ENCODE measurements around the gene EIF4E3.

The EIF4E3 gene

GRCh38 chr3:71744738-71745137 lies 19.5 kb upstream of the EIF4E3 start:
- Histone ChIP-seq H2BK120ac (ENCODE audit: low read depth, low read length) (no peak overlapping the region), H3K4me1 (ENCODE audit: control insufficient read depth, low read depth, low read length) (no peaks in the 10 kb centered on the region), H3K36me3 (ENCODE audit: control insufficient read depth, insufficient read depth, low read length) (no peaks in the 10 kb centered on the region), H3K79me1 (ENCODE audit: low read length) (no peaks in the 10 kb centered on the region), H3K18ac (ENCODE audit: low read length) (no peak overlapping the region), H3K9ac (ENCODE audit: low read length) (no peak overlapping the region), H3K27ac (ENCODE audit: low read depth, low read length) (no peak overlapping the region), H2AK5ac (ENCODE audit: low read length) (no peak overlapping the region), H3K4ac (ENCODE audit: low read depth, low read length) (no peak overlapping the region), H3K4me3 (ENCODE audit: low read length) (no peak overlapping the region), H4K5ac (ENCODE audit: low read length) (no peak overlapping the region), H4K8ac (ENCODE audit: low read depth, low read length) (no peak overlapping the region), H3K23ac (ENCODE audit: low read length) (no peak overlapping the region), H3K4me2 (ENCODE audit: low read length) (no peak overlapping the region), H2BK15ac (replicated peaks; ENCODE audit: low read depth) (no peak overlapping the region), H3K79me2 (ENCODE audit: control insufficient read depth, insufficient read depth, low read length) (no peaks in the 10 kb centered on the region), H3K56ac (ENCODE audit: low read length) (no peak overlapping the region), H3K27me3 (ENCODE audit: insufficient read depth, low read length, poor library complexity) (no peaks in the 10 kb centered on the region), H2BK5ac (ENCODE audit: low read length) (no peak overlapping the region)
- DNase-seq: no peak
- no CpG with 5 or more reads among the region's 3 CpGs for WGBS (ENCODE audit: extremely low coverage, insufficient coverage, low lambda C conversion rate)

- Histone ChIP-seq H2BK5ac (ENCODE audit: low read length) (no peak overlapping the region), H4K5ac (ENCODE audit: low read length) (no peak overlapping the region), H3K4me3 (ENCODE audit: low read length) (no peak overlapping the region), H3K23ac (ENCODE audit: low read length) (no peak overlapping the region), H2BK15ac (replicated peaks; ENCODE audit: low read depth) (no peak overlapping the region), H4K8ac (ENCODE audit: low read depth, low read length) (no peak overlapping the region), H3K27me3 (ENCODE audit: insufficient read depth, low read length, poor library complexity) (no peaks in the 10 kb centered on the region), H2AK5ac (ENCODE audit: low read length) (no peak overlapping the region), H3K18ac (ENCODE audit: low read length) (no peak overlapping the region), H3K56ac (ENCODE audit: low read length) (no peak overlapping the region), H3K4me1 (ENCODE audit: control insufficient read depth, low read depth, low read length) (no peaks in the 10 kb centered on the region), H3K79me1 (ENCODE audit: low read length) (no peaks in the 10 kb centered on the region), H3K9ac (ENCODE audit: low read length) (no peak overlapping the region), H3K4ac (ENCODE audit: low read depth, low read length) (no peak overlapping the region), H3K4me2 (ENCODE audit: low read length) (no peak overlapping the region), H3K79me2 (ENCODE audit: control insufficient read depth, insufficient read depth, low read length) (no peaks in the 10 kb centered on the region), H3K27ac (ENCODE audit: low read depth, low read length) (no peak overlapping the region), H2BK120ac (ENCODE audit: low read depth, low read length) (no peak overlapping the region), H3K36me3 (ENCODE audit: control insufficient read depth, insufficient read depth, low read length) (no peaks in the 10 kb centered on the region)
- DNase-seq: no peak
- no CpG with 5 or more reads among the region's 1 CpG for WGBS (ENCODE audit: extremely low coverage, insufficient coverage, low lambda C conversion rate)
Observed at GRCh38 chr3:71742621-71743020, 17.4 kb upstream of the EIF4E3 start.

GRCh38 chr3:71734881-71735280 lies 9.7 kb upstream of the EIF4E3 start:
- Histone ChIP-seq H3K27ac (ENCODE audit: low read depth, low read length) (no peak overlapping the region), H3K9ac (ENCODE audit: low read length) (no peak overlapping the region)

GRCh38 chr3:71733319-71733718 lies 8.1 kb upstream of the EIF4E3 start:
- Histone ChIP-seq H3K9ac (ENCODE audit: low read length) (no peak overlapping the region), H3K4me1 (ENCODE audit: control insufficient read depth, low read depth, low read length) (peaks cover 5% of the 10 kb centered on the region), H3K56ac (ENCODE audit: low read length) (no peak overlapping the region), H3K79me1 (ENCODE audit: low read length) (no peaks in the 10 kb centered on the region), H3K4ac (ENCODE audit: low read depth, low read length) (no peak overlapping the region), H2AK5ac (ENCODE audit: low read length) (no peak overlapping the region), H3K4me3 (ENCODE audit: low read length) (no peak overlapping the region), H3K79me2 (ENCODE audit: control insufficient read depth, insufficient read depth, low read length) (no peaks in the 10 kb centered on the region), H2BK15ac (replicated peaks; ENCODE audit: low read depth) (no peak overlapping the region), H3K27me3 (ENCODE audit: insufficient read depth, low read length, poor library complexity) (no peaks in the 10 kb centered on the region), H4K8ac (ENCODE audit: low read depth, low read length) (no peak overlapping the region), H2BK120ac (ENCODE audit: low read depth, low read length) (no peak overlapping the region), H3K36me3 (ENCODE audit: control insufficient read depth, insufficient read depth, low read length) (no peaks in the 10 kb centered on the region), H4K5ac (ENCODE audit: low read length) (no peak overlapping the region), H3K27ac (ENCODE audit: low read depth, low read length) (no peak overlapping the region), H3K23ac (ENCODE audit: low read length) (no peak overlapping the region), H2BK5ac (ENCODE audit: low read length) (no peak overlapping the region), H3K18ac (ENCODE audit: low read length) (no peak overlapping the region), H3K4me2 (ENCODE audit: low read length) (no peak overlapping the region)
- no peak for DNase-seq
- WGBS (ENCODE audit: extremely low coverage, insufficient coverage, low lambda C conversion rate): no CpG with 5 or more reads among the region's 2 CpGs

More at GRCh38 chr3:71734881-71735280, 9.7 kb upstream of the EIF4E3 start:
- Histone ChIP-seq H3K18ac (ENCODE audit: low read length) (no peak overlapping the region), H3K23ac (ENCODE audit: low read length) (no peak overlapping the region), H2BK5ac (ENCODE audit: low read length) (no peak overlapping the region), H3K4me1 (ENCODE audit: control insufficient read depth, low read depth, low read length) (peaks cover 3% of the 10 kb centered on the region), H3K4me3 (ENCODE audit: low read length) (no peak overlapping the region), H2BK15ac (replicated peaks; ENCODE audit: low read depth) (no peak overlapping the region), H4K5ac (ENCODE audit: low read length) (no peak overlapping the region), H2BK120ac (ENCODE audit: low read depth, low read length) (no peak overlapping the region), H3K56ac (ENCODE audit: low read length) (no peak overlapping the region), H2AK5ac (ENCODE audit: low read length) (no peak overlapping the region), H4K8ac (ENCODE audit: low read depth, low read length) (no peak overlapping the region), H3K79me2 (ENCODE audit: control insufficient read depth, insufficient read depth, low read length) (no peaks in the 10 kb centered on the region), H3K27me3 (ENCODE audit: insufficient read depth, low read length, poor library complexity) (no peaks in the 10 kb centered on the region), H3K4me2 (ENCODE audit: low read length) (no peak overlapping the region), H3K79me1 (ENCODE audit: low read length) (no peaks in the 10 kb centered on the region), H3K36me3 (ENCODE audit: control insufficient read depth, insufficient read depth, low read length) (no peaks in the 10 kb centered on the region), H3K4ac (ENCODE audit: low read depth, low read length) (no peak overlapping the region)
- WGBS (ENCODE audit: extremely low coverage, insufficient coverage, low lambda C conversion rate): no CpG with 5 or more reads among the region's 1 CpG
- DNase-seq: no peak

GRCh38 chr3:71732637-71733036 lies 7.4 kb upstream of the EIF4E3 start:
- Histone ChIP-seq H2BK15ac (replicated peaks; ENCODE audit: low read depth) (no peak overlapping the region), H3K27ac (ENCODE audit: low read depth, low read length) (no peak overlapping the region), H4K8ac (ENCODE audit: low read depth, low read length) (no peak overlapping the region), H3K79me1 (ENCODE audit: low read length) (no peaks in the 10 kb centered on the region), H3K23ac (ENCODE audit: low read length) (no peak overlapping the region), H3K4me2 (ENCODE audit: low read length) (no peak overlapping the region), H3K79me2 (ENCODE audit: control insufficient read depth, insufficient read depth, low read length) (no peaks in the 10 kb centered on the region), H3K9ac (ENCODE audit: low read length) (no peak overlapping the region), H3K56ac (ENCODE audit: low read length) (no peak overlapping the region), H2BK5ac (ENCODE audit: low read length) (no peak overlapping the region), H3K4me1 (ENCODE audit: control insufficient read depth, low read depth, low read length) (peaks cover 5% of the 10 kb centered on the region), H3K36me3 (ENCODE audit: control insufficient read depth, insufficient read depth, low read length) (no peaks in the 10 kb centered on the region), H3K27me3 (ENCODE audit: insufficient read depth, low read length, poor library complexity) (no peaks in the 10 kb centered on the region), H4K5ac (ENCODE audit: low read length) (no peak overlapping the region), H3K4me3 (ENCODE audit: low read length) (no peak overlapping the region), H3K4ac (ENCODE audit: low read depth, low read length) (no peak overlapping the region), H2BK120ac (ENCODE audit: low read depth, low read length) (no peak overlapping the region), H2AK5ac (ENCODE audit: low read length) (no peak overlapping the region), H3K18ac (ENCODE audit: low read length) (no peak overlapping the region)
- DNase-seq: no peak
- WGBS (ENCODE audit: extremely low coverage, insufficient coverage, low lambda C conversion rate): no CpG with 5 or more reads among the region's 4 CpGs

GRCh38 chr3:71728632-71729342 lies 3.6 kb upstream of the EIF4E3 start:
- H2BK120ac ChIP-seq (ENCODE audit: low read depth, low read length): no peak overlapping the region
- H3K79me2 ChIP-seq (ENCODE audit: control insufficient read depth, insufficient read depth, low read length): no peaks in the 10 kb centered on the region
- no CpG with 5 or more reads among the region's 4 CpGs for WGBS (ENCODE audit: extremely low coverage, insufficient coverage, low lambda C conversion rate)
- no peak overlapping the region for H4K5ac ChIP-seq (ENCODE audit: low read length)
- no peak overlapping the region for H2BK15ac ChIP-seq (replicated peaks; ENCODE audit: low read depth)
- no peak overlapping the region for H2BK5ac ChIP-seq (ENCODE audit: low read length)
- peak; percentile 97 for DNase-seq
- peak overlapping the region; percentile 48 for H2AK5ac ChIP-seq (ENCODE audit: low read length)
- H3K9ac ChIP-seq (ENCODE audit: low read length): no peak overlapping the region
- no peak overlapping the region for H3K4me2 ChIP-seq (ENCODE audit: low read length)
- no peak overlapping the region for H4K8ac ChIP-seq (ENCODE audit: low read depth, low read length)
- peaks cover 10% of the 10 kb centered on the region for H3K4me1 ChIP-seq (ENCODE audit: control insufficient read depth, low read depth, low read length)
- no peak overlapping the region for H3K18ac ChIP-seq (ENCODE audit: low read length)
- no peak overlapping the region for H3K23ac ChIP-seq (ENCODE audit: low read length)
- H3K79me1 ChIP-seq (ENCODE audit: low read length): no peaks in the 10 kb centered on the region
- no peak overlapping the region for H3K56ac ChIP-seq (ENCODE audit: low read length)
- H3K27ac ChIP-seq (ENCODE audit: low read depth, low read length): no peak overlapping the region
- no peak overlapping the region for H3K4me3 ChIP-seq (ENCODE audit: low read length)
- H3K36me3 ChIP-seq (ENCODE audit: control insufficient read depth, insufficient read depth, low read length): no peaks in the 10 kb centered on the region
- peaks cover 2% of the 10 kb centered on the region for H3K27me3 ChIP-seq (ENCODE audit: insufficient read depth, low read length, poor library complexity)
- H3K4ac ChIP-seq (ENCODE audit: low read depth, low read length): no peak overlapping the region
